ENCODE results near the gene ASPM. TPM values are rescaled to one million over a fixed set of nuclear protein-coding genes. Genes with fewer than 3 reads are reported as not detected.
A peak's percentile ranks its signal among the peaks of the same experiment; 100 is the strongest.

Gene ASPM
- total and polyA plus RNA-seq, 9 of the 15 experiments (the other 6 are each of a cell fraction or from before 2014, with no cell fraction given), result 22.7 to 84.4 (median 46.4) TPM

GRCh38 chr1:197103300-197103699 lies 43.2 kb downstream of the ASPM start (continued):
- peak; percentile 61 for TF ChIP-seq MGA (IDR thresholded peaks at IDR 0.05)
- TF ChIP-seq TEAD4 (IDR thresholded peaks at IDR 0.05; ENCODE audit: low read length), result 0 out of 2 replicates have a peak, but pooled peaks have one; percentile 6
- no peak for TF ChIP-seq TEAD4 (CRISPR knock-in tag; IDR thresholded peaks at IDR 0.05; ENCODE audit: borderline replicate concordance)
